GM18526 (cell line): ENCODE data around the gene FUT1.

Experiments
- POLR2A ChIP-seq: IDR thresholded peaks from 3 replicates; pipeline ENCODE4 v1.6.1; 2011; ENCODE audit not compliant: insufficient read length; ENCODE audit errors: extremely low read depth

The FUT1 gene

DNA sequence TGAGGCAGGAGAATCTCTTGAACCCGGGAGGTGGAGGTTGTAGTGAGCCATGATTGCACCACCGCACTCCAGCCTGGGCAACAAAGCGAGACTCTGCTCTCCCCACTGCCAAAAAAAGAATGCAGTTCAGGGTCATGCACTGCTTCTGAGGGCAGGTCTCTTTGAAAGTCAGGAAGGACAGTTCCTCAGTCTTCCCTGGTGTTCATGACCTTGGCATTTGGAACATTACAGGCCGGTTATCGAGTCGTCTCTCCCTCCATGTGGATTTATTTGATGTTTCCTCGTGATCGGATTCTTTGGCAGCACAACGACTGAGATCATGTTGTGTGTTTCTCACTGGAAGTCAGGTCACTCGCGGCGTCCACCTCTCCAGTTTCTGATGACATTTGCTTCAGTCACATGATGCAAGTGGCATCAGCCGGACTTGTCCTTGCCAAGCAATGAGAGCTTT, 20.1 kb upstream of the FUT1 start:
- no peak for TF ChIP-seq POLR2A

DNA sequence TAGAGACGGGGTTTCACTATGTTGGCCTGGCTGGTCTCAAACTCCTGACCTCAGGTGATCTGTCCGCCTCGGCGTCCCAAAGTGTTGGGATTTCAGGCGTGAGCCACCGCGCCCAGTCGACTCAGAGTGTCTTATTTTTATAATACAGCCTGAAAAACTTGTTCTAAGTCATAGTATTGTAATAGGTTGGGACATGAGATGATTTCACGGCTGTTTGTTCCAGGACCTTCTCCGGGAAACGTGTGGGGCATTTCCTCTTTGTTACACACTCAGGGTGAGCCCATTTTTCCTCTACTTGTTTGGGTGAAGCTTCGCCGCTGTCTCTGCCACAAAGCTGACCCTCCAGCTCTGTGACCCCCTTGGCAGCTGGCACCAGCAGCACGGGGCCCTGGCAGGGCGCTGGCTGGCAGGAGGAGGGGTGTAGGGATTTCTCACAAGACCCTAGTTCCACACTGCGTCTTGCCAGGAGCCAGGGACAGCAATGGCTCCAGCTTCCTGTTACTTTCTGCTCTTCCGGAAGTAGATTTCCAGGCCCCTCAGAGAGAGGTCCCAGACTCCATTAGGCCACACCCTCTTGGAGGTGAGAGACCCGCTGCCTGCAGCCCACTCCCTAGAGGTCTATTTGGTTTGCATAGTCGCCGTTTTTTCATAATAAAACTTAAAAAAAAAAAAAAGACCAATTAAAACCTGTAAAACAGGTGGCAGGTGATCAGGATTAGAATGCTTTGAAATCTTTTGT, 18.5 kb upstream of the FUT1 start:
- no peak for TF ChIP-seq POLR2A

DNA sequence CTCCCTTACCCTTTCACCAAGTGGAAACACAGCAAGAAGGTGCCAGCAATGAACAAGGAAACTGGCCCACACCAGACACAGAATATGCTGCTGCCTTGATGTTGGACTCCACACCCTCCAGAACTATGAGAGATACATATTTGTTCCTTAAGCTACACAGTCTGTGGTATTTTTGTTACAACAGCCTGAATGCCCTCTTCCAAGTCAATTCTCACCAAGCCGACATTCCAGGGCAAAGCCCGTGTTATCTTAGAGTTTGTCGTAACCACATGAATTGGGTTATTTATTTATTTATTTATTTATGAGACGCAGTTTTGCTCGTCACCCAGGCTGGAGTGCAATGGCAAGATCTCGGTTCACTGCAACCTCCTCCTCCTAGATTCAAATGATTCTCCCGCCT, 17.8 kb upstream of the FUT1 start:
- no peak for TF ChIP-seq POLR2A

DNA sequence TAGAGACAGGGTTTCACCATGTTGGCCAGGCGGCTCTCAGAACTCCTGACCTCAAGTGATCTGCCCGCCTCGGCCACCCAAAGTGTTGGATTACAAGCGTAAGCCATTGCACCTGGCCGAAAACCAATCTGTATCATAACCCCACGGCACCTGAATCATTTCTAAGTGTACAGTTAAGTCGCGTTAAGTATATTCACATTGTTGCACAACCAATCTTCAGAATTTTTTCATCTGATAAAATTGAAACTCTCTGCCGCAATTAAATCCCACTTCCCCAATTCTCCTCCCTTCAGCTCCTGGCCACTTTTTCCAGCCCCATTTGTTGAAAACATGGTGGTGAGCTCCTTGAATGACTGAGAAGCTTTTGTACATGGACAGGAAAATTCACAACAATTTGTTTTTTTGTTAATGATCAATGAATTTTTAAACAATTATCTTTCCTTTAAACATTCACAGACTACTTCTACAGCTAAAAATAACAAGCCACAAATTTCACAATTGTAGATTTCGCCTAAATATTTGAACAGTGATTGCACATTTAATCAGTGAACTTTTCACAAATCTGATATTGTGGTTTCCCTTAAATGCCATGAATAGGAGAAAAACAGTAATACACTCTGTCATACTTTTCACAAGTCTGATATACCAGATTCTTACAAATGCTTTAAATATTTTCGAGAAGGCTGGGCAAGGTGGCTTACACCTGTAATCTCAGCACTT, 16.7 kb upstream of the FUT1 start:
- no peak for TF ChIP-seq POLR2A

DNA sequence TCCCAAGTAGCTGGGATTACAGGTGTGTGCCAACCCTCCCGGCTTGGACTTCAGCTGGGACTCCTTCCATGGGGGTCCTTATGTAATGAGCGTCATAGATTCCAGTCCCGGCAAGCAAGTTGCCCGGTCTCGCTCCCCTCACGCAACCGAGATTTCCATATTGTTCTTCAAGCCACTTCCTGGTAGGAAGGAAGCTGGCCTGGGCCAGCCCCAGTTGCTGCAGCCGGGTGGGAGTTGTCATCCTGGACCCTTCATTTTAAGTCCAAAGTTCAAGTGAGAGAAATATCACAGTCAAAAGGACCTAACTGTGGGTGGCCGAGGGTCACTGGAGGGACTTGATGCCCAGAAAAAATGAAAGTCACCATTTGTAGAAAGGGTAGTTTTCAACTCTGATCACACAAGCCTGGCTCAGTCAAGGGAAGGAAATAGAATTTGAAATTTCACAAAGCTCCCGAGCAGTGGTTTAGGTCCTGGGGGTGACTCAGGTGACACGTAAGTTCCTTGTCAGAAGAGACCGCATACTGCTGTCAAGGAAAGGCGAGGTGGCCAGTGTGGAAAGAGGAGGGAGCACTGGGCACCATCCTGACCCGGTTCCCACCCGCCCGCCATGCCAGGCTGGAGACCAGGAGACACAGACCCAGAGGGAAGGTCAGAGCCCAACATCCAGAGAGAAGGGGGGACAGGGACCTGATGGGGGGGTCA, 8.2 kb upstream of the FUT1 start:
- TF ChIP-seq POLR2A: no peak

DNA sequence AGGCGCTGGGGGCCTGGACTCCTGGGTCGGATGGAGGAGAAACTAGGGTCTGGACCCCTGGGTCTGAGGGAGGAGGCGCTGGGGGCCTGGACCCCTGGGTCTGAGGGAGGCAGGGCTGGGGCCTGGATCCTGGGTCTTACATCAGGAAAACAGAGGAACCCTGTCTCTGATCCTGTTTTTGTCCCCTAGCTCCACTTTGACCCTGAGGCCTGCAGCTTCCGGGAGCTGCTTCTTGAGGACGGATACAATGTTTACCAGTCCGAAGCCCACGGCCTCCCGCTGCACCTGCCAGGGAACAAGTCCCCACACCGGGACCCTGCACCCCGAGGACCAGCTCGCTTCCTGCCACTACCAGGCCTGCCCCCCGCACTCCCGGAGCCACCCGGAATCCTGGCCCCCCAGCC, 5.3 kb upstream of the FUT1 start:
- TF ChIP-seq POLR2A: no peak

DNA sequence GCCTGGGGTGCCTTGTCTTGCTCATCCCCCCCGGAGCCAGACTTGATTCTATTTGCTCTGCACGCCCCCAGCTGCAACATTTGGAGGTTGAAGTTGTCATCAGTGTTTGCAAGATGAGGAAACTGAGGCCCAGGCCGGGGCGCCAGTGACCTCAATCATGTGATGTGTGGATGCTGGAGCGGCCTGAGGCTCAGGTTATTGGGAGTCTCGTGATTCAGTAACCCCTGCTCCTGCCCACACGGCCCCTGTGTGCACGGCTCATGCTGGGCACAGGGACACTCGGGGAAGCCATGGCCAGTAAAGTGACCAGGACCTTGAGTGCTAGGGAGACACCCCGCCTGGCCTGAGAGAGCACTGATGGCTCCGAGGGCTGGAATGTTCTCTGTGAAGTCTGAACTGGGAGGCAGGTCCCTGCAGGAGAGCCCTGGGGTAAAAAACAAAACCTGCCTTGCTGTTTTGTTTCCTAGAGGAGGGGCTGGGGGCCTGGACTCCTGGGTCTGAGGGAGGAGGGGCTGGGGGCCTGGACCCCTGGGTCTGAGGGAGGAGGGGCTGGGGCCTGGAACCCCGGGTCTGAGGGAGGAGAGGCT, 4.7 kb upstream of the FUT1 start:
- no peak for TF ChIP-seq POLR2A

DNA sequence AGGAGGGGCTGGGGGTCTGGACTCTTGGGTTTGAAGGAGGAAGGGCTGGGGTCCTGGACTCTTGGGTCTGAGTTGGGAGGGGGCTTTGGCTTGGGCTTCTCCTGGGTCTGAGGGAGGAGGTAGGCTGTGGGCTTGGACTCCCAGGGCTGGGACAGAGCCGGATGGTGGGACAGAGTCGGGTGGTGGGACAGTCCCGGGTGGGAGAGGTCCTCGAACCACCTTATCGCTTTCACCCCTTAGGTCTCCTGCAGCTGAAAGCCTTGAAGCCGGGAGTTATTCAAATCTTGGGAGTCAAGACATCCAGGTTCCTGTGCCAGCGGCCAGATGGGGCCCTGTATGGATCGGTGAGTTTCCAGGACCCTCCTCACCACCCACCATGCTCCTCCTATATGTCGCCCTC, 4.2 kb upstream of the FUT1 start:
- TF ChIP-seq POLR2A: no peak

DNA sequence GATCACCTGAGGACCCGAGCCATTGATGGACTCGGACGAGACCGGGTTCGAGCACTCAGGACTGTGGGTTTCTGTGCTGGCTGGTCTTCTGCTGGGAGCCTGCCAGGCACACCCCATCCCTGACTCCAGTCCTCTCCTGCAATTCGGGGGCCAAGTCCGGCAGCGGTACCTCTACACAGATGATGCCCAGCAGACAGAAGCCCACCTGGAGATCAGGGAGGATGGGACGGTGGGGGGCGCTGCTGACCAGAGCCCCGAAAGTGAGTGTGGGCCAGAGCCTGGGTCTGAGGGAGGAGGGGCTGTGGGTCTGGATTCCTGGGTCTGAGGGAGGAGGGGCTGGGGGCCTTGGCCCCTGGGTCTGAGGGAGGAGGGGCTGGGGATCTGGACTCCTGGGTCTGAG, 3.8 kb upstream of the FUT1 start:
- no peak for TF ChIP-seq POLR2A

DNA sequence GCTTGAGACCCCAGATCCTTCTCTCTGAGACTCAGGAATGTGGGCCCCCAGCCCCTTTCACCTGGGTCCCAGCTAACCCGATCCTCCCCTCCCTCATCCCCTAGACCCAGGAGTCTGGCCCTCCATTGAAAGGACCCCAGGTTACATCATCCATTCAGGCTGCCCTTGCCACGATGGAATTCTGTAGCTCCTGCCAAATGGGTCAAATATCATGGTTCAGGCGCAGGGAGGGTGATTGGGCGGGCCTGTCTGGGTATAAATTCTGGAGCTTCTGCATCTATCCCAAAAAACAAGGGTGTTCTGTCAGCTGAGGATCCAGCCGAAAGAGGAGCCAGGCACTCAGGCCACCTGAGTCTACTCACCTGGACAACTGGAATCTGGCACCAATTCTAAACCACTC, 3.3 kb upstream of the FUT1 start:
- no peak for TF ChIP-seq POLR2A

DNA sequence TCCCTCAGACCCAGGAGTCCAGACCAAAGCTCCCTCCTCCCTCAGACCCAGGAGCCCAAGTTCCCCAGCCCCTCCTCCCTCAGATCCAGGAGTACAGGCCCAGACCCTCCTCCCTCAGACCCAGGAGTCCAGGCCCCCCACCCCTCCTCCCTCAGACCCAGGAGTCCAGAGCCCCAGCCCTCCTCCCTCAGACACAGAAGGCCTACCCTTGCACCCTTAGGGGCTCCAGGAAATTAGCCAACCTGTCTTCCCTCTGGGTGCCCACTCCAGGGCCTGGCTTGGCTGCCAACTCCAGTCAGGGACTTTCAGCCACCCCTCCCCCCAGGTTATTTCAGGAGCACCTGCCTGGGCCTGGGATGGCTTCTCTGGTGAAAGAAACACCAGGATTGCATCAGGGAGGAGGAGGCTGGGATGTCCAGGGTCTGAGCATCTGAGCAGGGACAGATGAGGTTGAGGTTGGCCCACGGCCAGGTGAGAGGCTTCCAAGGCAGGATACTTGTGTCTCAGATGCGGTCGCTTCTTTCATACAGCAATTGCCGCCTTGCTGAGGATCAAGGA, 2.7 kb upstream of the FUT1 start, which contains the start of gene FGF21:
Gene FGF21, plus strand, starts transcription at position 441 of the 558 bp plus-strand sequence. CDS start 713 bp downstream, outside the sequence.
- TF ChIP-seq POLR2A: no peak

DNA sequence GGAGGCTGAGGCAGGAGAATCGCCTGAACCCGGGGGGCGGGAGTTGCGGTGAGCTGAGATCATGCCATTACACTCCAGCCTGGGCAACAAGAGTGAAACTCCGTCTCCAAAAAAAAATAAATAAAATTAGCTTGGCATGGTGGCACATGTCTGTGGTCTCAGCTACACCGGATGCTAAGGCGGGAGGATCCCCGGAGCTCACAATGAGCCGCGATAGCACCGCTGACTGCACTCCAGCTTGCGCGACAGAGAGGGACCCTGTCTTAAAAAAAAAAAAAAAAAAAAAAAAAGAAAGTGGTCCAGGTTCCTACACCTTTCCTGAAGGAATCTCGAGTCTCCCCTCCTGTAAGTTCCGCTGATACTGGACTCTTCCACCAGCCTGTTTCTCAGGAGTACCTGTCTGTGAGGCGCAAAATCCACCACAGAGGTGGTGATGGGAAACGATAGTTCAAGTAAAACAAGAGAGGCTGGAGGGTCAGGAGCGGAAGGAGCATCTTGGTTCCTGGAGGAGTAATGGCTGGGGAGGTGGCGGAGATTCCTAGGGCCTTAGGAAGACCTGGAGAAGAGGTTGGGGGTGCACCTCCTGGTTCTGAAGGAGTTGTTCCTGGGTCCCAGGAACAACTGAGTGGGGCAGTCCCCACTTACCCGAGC, 471 bp downstream of the FUT1 start:
- no peak for TF ChIP-seq POLR2A

DNA sequence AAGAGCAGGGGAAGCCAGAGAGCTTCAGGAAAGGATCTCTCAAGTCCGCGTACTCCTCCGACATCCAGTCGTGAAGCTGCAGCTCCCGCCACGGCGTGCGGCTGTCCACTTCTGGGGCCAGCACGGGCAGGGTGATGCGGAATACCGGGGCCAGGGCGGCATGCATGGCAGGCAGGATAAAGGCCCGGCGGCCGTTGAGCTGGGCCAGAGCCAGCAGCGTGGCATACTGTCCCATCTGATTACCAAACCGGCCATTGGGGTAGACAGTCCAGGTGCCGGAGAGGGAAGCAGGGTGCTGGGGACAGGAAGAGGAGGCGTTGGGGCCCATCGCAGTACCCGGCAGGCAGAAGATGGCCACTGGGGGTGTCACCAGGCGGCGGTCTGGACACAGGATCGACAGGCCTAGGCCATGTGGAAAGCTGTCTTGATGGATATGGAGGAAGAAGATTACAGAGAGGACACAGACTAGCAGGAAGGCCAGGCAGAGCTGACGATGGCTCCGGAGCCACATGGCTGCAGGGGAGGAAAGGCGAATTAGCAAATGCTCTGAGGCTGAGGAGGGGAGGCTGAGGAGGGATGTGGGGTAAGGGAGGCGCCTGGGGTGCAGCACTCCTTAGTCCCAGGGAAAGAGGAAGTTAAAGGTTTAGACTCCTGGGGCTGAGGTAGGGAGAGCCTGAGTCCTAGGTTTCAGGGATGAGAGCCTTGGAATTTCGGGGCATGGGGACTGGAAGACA, 1.5 kb downstream of the FUT1 start:
- TF ChIP-seq POLR2A: no peak

DNA sequence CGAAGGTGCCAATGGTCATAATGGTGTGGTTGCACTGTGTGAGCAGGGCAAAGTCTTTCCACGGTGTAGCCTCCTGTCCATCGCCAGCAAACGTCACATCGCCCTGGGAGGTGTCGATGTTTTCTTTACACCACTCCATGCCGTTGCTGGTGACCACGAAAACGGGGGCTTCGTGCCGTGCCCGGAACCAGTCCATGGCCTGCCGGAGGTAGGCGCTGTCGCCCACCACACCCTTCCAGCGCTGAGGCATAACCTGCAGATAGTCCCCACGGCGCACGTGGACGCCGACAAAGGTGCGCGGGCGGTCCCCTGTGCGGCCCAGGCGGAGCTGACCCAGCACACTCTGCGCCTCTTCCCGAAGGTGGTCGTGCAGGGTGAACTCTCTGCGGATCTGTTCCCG, 2.1 kb downstream of the FUT1 start:
- TF ChIP-seq POLR2A: no peak
